ENCODE data around the gene CACNA1C. TPM values are rescaled to one million over a fixed set of nuclear protein-coding genes. Genes with fewer than 3 reads are reported as not detected.
A peak's percentile ranks its signal among the peaks of the same experiment; 100 is the strongest.

The CACNA1C gene
- total RNA-seq, 1 donor from 2014 or later, result 6.8 TPM

DNA sequence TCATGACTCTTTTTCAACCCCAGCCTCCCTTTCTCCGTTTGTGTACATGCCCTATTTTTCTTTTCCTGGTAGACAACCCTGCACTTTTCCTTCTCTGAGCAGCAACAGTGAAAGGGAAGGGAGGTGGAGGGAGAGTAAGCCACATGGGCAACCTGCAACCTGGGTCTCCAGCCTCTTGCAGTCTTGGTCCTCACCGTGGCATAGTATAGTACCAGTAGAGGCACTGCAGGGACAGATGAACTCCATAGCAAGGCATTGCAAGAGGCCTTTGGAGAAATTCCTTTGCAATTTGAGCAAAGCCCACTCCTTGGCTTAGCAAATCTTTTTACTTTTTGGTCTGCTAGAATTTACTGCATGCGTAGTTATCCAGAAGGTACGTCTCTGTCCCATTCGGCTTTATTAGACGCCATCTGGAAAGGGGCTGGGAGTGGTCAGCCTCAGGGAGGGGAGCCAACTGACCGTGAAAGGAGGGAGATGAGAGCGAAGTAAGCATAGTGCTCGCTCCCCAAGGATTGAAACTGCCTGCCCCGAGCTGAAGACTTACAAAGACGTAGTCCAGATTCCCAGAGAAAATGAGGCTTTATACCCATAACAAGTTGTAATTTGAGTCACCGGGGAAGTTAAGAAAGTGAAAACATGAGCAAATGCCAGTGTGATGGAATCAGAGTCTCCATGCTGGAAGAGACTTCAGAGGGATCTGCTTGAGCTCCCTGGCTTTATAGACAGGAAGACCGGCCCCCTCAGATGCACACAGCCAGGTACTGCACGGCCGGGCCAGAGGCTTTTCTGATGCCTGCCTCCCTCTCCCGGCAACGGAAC is 332.0 kb downstream of the CACNA1C start:
- peak; percentile 14 for DNase-seq (ENCODE audit: low spot score)

DNA sequence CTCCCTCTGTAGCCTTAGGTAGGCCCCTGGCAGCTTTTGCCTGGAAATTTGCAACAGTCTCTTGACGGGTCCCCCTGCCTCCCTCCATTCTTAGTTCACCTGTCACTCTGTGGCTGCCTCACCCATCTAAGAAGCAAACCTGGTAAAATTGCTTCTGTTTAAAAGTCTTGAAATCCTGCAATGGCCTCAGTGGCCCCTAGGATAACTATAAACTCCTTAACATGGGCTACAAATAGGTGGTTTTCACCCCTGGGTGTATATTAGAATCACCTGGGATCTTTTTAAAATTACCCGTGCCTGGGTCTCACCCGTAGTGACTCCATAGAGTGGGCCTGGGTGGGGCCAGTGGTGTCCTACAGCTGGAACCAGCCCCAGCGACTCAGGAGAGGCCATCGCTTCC is 332.7 kb downstream of the CACNA1C start:
- DNase-seq (ENCODE audit: low spot score), result peak; percentile 37

DNA sequence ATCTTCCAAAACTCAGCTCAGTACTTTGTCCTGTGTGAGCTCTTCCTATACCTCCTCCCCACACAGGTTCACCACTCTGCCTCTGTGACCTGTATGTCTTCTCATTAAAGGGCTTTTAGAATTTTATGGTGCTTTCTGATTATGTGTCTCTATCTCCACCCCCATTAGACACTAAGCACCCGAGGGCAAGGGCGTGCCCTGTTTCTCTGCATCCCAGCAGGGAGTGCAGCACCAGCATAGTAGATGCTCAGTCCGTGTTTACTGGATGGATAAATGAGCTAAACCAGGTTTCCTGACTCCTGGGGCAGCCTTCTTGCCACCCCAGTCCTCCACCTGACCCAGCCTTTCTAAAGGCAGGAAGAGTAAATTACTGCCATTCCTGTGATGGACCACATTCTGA is 333.8 kb downstream of the CACNA1C start:
- peak; percentile 20 for DNase-seq (ENCODE audit: low spot score)

DNA sequence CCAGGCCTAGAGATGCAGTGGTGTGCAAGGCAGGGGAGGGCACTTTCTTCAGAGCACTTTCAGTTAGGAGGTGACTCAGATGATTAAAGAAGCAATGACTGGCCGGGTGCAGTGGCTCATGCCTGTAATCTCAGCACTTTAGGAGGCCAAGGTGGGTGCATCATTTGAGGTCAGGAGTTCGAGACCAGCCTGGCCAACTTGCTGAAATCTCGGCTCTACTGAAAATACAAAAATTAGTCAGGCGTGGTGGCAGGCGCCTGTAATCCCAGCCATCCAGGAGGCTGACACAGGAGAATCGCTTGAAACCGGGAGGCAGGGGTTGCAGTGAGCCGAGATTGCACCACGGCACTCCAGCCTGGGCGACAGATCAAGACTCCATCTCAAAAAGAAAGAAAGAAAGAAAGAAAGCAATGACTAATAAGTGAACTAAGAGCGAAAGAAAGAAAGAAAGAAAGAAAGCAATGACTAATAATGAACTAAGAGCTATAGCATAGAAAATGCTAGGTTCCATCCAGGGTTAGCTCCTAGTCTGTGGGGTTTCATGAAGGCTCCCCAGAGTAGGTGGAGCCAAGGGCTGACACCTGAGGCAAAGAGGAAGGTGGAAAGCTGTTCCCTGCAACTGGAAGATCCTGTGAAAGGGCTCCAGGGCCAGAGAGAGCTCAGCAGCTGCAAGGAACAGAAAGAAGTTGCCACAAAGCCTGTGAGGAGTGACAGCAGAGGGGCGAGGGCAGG is 334.5 kb downstream of the CACNA1C start:
- DNase-seq (ENCODE audit: low spot score), result peak; percentile 62

DNA sequence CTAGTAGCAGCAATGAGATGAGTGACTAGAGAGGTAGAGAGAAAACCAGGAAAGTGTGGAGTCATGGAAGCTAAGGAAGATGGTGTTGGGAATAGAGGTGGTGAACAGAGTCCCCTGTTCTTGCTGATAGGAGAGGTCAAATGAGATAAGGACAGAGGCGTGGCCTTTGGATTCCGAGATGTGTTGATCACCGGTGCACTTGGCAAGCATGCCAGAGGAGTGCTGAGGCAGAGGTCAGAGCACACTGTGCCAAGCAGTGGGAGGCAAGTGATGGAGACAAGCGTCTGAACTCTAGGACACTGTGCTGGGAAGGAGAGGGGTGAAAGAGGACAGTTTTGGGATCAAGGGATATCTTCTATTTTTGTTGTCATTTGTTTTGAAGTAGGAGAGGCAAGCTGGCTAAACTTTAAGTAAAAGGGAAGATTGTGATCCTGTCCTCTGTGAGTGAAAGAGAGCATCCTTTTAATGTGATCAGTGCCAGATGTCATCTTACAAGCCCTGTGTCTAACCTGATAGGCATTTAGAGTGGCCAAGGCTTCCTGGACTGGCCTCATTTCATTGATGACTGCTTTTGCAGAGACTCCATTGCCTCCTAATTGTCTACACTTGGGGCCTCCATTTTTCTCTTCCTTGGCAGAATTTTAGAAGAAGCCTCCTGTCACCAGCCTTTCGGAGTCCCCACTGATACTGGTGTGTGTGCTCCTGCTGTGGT is 336.4 kb downstream of the CACNA1C start:
- peak; percentile 49 for DNase-seq (ENCODE audit: low spot score)

DNA sequence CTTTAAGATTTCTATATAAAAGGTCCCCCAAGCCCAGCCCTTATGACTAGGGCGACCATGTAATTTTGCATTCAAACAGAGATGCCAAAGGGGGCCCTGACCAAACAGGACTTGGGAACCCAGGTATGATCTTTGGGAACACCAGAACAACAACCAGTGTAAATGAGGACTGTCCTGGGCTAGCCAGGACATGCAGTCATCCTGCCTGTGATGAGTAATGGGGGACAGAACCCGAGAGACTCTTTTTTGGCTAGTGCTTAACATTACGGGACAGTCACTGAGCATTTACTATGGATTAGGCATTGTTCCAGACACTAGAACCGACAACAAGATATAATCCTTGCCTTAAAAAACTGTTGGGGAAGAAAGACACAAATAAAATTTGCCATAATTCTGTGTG is 337.3 kb downstream of the CACNA1C start:
- peak; percentile 12 for DNase-seq (ENCODE audit: low spot score)

DNA sequence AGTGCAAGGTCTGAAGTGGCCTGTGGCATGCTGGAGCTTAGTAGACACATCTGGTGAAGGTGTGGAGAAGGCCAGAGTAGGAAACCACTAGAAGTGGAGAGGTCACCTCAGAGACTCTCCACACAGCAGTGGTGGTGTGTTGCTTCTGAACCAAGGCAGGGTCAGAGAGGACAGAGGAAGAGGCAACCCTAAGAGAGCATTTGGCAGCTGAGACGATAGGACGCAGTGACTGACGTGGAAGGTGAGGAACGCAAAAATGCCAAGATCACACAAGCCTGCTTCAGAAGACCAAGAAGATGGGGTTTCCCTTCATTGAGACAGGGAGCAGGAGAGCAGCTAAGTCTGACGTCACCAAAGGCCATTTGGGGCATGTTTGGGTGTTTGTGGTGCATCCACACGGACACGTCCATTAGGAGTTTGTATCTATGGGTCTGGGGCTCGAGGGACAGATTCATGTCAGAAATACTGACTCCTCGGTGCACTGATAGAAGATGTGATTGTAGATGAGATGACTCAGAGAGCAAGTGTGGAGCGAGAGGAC is 338.1 kb downstream of the CACNA1C start:
- peak; percentile 45 for DNase-seq (ENCODE audit: low spot score)

DNA sequence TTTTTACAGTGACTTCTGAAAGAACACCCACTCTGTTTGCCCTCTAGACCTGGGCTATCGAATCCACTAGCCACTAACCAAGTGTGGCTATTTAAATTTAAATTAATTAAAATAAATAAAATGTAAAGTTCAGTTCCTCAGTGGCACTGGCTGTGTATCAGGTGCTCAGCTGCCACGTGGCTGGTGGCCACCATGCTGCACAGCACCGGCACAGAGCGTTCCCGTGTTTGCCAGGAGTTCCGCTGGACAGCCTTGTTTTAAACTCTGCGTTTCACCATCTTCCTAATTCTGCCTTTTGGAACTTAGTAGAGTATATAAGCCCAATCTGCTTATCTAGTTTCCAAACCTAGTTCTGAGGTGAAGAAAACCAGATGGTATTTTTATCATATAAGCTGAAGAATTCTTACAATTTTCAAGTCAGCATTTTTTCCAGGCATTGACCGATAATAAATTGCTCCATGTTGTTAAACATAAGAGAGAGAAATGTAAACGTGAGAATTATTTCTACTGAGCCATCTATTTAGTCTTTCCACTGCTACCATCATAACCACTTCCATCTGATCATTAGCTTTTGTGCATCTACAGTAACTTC is 339.0 kb downstream of the CACNA1C start:
- DNase-seq (ENCODE audit: low spot score), result peak; percentile 14

DNA sequence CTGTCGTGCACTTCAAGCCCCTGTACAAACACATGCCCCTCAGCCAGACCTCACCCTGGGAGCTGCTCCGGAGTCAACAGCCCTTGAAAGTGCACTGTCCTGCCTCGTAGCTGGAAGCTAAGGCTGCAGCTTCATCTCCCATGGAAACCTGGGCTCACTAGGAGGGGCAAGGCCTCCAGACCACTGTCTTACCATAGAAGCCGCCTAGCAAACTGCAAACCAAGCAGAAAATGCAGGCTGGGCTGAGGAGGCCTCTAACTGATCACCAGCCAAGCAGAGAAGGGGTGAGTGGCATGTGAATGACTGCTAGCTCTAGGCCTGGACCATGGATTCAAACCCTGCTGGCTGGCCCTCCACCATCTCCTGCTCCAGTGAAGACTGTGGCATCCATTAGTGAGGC is 340.2 kb downstream of the CACNA1C start:
- peak; percentile 84 for DNase-seq (ENCODE audit: low spot score)

DNA sequence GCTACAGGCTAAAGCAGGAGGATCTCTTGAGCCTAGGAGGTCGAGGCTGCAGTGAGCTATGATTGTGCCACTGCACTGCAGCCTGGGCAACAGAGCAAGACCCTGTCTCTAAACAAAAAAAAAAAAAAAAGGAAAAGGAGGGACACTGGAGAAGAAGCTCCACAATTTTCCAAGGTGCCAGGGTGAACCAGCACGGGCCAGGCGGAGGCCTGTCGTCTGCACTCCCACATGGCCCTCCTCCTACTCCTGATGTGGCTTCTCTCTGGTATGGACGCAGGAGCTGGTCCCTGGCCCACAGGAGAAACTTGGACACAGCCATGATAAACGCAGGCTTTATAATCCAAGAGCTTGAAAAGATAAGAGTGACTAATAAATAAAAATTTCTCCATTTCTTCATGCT is 341.2 kb downstream of the CACNA1C start:
- DNase-seq (ENCODE audit: low spot score), result peak; percentile 45

DNA sequence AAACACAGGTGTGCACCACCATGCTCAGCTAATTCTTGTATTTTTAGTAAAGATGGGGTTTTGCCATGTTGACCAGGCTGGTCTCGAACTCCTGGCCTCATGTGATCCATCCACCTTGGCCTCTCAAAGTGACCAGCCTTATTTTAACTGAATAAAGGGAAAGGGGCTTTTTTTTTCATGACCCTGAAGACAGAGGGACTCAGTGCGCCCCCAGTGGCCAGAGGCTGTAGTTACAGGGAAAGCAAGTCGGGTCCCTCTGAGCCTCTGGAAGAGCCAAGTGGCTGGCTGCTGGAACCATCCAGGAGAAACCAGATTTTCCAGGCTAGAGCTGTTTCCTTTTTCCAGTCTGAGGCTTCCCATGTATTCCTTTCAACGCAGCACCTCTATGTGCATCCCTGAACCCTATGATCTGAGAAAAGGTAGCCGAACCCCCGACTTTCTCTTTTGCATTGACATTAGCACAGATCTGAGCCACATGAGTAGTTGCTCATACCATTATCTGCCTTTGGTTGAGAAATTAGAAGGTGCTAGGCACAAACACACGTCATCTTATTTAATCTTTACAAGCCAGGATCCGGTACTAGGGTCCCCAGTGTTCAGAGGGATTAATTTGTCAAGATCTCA is 342.7 kb downstream of the CACNA1C start:
- no peak for DNase-seq (ENCODE audit: low spot score)

DNA sequence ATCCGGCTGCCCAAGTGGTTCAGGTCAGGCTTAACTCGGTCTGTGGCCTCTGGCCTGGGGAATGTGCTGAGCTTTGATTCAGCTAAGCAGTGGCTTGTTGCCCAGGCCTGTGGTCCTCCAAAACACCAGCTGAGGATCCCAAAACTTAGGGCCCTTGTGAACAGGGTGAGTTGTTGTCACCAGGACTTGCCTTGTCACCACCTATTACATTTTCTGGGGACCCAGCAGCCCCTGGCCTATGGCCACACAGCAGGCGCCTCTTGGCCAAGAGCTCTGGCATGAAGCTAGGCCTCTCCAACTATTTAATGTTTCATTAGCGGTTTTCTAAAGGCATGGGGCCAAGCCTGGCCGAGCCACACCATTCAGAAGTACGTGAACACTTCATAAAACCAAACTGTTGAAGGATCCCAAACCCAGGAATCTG is 343.7 kb downstream of the CACNA1C start:
- DNase-seq (ENCODE audit: low spot score), result no peak

DNA sequence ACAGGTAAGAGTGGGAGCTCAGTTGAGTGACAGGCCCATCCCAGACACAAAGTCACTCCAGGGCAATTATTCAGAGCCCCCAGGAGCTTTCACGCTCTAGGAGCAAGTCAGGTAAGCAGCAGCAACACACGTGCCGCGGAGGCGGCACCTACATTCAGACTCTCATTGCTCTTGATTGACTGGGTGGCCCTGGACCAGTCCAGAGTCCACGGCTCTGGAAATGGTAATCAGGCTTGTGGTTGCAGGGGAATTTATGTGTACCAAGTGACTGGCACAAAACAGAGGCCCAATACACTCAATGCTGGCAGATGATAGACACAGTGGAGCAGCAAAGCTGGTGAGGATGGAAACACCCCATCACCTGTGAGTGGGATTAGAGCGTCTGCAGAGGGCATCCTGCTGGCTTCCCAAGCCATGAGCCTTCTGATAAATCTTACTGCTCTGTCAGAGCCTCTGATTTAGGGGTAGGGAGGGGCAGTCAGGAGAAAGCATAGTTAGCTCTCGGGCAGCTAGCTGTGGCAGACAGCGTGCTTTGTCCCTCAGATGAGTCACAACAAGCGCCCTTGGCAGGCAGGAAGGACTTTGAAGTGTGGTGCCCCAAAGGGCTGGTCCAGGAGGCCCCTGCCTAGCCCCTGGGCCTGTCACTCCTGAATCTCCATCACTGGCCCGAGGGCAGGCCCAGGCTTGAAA is 344.7 kb downstream of the CACNA1C start:
- DNase-seq (ENCODE audit: low spot score), result no peak

DNA sequence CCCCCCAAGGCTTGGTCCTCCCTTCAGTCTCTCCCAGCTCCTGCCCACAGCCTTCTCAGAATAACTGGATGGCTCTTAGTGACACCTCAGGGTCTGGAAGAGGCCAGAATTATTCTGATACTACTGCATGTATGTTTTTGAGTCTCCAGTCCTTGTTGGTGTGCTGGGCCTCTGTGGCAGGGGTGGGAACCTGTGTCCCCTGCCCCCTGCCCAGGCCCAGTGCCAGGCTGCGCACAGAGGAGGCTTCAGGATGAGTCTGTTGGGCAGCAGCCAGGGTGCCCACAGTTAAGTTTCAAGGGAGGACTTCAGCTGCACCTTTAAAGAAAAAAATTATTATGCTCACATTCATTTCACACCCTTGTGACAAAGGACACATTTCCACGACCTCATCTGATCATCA is 348.3 kb downstream of the CACNA1C start:
- peak; percentile 51 for DNase-seq (ENCODE audit: low spot score)

DNA sequence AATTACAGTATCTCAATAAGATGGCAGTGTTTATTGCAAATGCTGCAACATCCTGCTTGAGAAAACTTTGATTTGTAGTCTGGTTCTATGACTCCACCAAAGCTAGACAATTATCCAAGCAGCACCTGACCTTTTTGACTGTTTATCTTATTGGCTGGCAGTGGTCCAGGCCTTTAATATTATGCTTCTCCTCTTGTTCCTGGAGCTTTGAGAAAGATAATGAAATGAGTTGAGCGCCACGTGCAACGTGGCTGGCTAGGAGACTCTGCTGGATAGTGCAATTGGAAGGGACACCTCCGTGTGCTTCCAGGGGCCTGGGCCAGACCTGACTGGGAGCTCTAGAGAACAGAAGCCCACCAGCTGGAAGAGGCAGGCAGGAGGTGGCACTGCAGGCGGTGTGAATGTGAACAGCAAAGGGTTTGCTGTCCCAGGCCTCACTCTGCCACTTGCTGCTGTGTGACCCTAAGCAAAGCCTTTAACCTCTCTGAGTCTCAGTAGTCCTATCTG is 349.3 kb downstream of the CACNA1C start:
- DNase-seq (ENCODE audit: low spot score), result peak; percentile 30

DNA sequence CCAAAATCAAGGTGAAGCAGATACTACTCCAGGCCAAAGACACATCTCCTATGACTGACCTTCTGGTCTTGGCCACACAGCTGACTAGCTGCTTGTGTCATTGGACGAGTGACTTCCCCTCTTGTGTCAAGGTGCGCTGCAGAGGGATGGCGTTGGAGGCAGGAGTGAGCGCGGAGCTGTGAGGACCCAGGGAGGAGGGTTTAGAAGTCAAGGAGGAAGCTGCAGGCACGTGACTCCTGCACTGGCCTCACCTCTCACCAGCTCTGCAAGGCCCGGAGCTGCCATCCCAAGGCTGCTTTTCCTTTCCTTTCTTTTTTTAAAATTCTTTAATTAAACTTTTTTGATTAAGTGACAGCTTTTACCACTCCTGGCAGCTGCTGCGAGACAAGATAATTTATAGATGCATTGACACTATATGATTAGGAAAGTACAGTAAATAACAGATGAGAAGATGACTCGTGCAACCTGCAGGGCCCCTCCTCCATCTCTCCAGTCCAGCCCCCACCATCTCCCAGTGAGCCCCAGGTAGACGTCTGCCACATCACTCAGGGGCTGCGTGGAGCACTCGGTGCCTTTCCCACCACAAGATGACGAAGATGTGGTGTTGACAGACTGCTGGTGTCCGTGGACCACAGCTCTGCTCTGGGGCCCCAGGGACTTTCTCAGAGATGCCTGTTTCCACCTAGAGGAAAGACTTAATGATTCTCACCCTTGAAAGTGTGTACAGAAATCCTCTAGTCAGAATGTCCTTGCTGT is 350.6 kb downstream of the CACNA1C start:
- DNase-seq (ENCODE audit: low spot score), result peak; percentile 6

DNA sequence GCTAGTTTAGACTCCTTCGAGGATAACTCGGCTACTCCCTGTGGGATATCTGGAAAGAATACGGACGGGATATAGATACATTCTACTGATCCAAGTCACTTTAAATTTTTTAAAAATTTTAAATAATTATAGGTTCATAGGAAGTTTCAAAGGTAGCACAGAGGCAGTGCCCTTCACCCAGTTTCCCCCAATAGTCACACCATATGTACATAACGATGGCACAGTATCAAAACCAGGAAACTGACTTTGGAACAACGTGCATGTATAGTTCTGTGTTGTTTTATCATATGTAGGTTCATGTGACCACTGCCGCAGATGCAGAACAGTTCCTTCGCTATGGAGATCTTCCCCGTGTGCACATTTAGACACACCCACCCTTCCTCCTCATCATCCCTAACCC is 352.3 kb downstream of the CACNA1C start:
- no peak for DNase-seq (ENCODE audit: low spot score)

DNA sequence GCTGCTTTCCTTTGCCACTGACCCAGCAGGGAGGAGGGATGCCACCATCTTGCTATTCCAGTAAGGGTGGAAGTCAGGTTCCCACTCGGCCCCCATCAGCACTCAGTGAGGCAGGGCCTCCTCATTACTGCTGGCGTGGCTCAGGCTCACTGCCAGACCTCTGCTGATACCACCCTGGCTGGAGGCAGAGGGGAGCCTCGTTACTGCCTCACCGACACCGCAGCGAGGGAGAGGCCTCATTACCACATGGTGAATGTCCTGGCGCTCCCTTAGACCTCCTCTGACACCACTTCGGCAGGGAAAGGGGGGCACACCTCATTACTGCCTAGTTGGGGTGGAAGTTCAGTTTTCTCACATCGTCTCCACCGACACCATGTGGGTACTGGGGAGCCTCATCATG is 354.1 kb downstream of the CACNA1C start:
- DNase-seq (ENCODE audit: low spot score), result peak; percentile 79

DNA sequence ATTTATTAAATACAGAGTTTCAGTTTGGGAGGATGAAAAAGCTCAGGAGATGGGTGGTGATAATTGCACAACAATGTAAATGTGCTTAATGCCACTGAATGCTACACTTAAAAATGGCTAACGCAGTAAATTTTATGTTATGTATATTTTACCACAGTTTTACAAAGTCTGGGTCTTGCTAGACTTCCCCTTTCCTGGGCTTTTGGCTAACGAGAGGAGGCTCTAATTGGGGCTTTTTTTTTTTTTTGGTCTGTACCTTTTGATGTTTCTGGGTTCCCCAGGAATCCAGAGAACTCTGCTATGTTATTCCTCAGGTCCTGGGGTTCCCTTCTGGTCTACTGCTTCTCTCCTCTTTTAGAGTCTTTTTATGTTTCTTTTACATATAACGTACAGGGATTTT is 355.5 kb downstream of the CACNA1C start:
- no peak for DNase-seq (ENCODE audit: low spot score)

Data from mesenteric fat pad (tissue), 1 donor.